Measurements from ENCODE around the gene WIF1.

WIF1 gene

DNA sequence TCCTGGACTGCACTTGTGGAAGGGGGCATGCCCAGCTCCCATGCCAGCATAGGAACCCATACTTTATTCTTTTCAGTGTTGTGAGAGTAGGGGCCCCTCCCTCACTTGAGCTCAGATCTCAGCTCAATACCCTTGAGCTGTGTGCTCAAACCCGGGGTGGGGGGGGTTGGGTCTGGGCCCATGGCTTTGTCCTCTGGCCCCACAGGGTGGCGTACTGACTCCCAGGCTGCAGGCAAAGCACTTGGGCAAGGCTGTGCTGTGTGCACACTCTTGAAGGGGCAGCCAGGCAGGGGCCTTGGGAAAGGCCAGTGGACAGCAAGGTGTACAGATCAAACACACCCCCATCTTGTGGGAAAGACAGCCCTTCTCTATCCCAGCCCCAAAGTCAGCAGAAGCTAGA lies 81.8 kb downstream of the WIF1 start:
- no peak for DNase-seq (ENCODE audit: extremely low read depth in 1 of 2, low read depth in 1 of 2)

- DNase-seq (ENCODE audit: extremely low read depth in 1 of 2, low read depth in 1 of 2): no peak
These were observed 96.0 kb downstream of the WIF1 start for GRCh38 chr12:65025136-65025535.

GRCh38 chr12:65023485-65023884 lies 97.6 kb downstream of the WIF1 start:
- DNase-seq (ENCODE audit: extremely low read depth in 1 of 2, low read depth in 1 of 2): no peak

GRCh38 chr12:65022960-65023359 lies 98.1 kb downstream of the WIF1 start:
- DNase-seq (ENCODE audit: extremely low read depth in 1 of 2, low read depth in 1 of 2): no peak

DNA sequence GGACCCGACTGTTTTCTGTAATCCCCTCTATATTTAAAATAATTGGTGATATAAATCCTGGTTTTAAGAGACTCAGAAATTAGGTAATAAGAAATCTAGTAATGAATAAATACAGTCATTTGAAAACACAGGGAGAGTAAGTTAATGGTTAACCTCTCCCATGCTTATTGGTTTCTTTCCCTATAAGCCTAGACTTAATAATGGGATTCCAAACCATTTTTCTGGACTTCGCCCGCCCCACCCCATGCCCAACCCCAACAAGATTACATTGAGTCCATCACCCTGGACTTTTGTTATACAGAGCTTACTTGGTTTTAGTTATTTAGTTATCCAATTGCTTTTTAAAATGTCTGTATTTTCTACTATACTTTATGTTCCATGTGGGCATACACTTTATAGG lies 98.7 kb downstream of the WIF1 start:
- DNase-seq (ENCODE audit: extremely low read depth in 1 of 2, low read depth in 1 of 2): no peak

- DNase-seq (ENCODE audit: extremely low read depth in 1 of 2, low read depth in 1 of 2): no peak
These were observed 101.3 kb downstream of the WIF1 start for GRCh38 chr12:65019696-65020234.

DNA sequence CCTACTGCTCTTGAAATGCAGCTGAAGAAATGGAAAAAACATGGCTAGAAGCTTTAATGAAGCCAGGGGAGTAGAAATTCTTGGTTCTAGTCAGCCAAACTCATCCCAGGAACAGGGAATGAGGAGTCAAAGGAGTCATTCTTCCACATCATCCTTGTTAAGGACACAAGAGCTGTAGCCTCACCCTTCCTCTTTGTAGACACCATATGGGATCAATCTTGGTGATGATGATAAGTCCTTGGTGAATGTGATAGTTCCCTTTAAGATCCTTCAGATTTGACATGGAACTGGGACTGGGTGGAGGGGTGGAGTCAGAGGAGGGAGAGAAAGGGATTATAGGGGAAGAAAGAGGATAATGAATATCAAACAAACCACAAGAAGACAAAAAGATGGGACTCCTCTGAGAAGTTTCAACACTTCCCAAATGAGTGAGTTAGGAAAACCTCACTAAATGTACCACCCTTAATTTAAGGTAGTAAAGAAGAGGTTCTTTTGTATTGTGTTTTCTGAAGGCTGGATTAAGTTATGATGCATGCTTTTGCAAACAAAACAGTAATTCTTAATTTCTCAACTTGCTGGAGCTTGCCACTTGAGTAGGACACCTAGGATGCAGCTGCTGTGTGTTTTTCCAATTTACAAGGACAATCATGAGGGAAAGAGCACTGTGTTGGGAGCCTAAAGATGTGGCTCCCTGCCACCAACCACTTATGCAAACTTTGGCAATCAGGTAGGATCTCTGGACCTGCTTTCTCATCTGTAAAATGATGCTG lies 104.0 kb downstream of the WIF1 start:
- no peak for DNase-seq (ENCODE audit: extremely low read depth in 1 of 2, low read depth in 1 of 2)

- DNase-seq (ENCODE audit: extremely low read depth in 1 of 2, low read depth in 1 of 2): no peak
These were observed 105.3 kb downstream of the WIF1 start for GRCh38 chr12:65015850-65016249.

GRCh38 chr12:65014504-65015271 lies 106.4 kb downstream of the WIF1 start:
- no peak for DNase-seq (ENCODE audit: extremely low read depth in 1 of 2, low read depth in 1 of 2)

GRCh38 chr12:65010437-65010836 lies 110.7 kb downstream of the WIF1 start:
- DNase-seq (ENCODE audit: extremely low read depth in 1 of 2, low read depth in 1 of 2): no peak

GRCh38 chr12:65005716-65006115 lies 115.4 kb downstream of the WIF1 start:
- no peak for DNase-seq (ENCODE audit: extremely low read depth in 1 of 2, low read depth in 1 of 2)

GRCh38 chr12:65004270-65004669 lies 116.8 kb downstream of the WIF1 start:
- no peak for DNase-seq (ENCODE audit: extremely low read depth in 1 of 2, low read depth in 1 of 2)
